Neural cell (in vitro differentiated cells): ENCODE measurements around the gene PRPF40B. TPM values are rescaled to one million over a fixed set of nuclear protein-coding genes. Genes with fewer than 3 reads are reported as not detected.

Experiments used
- H2AFZ ChIP-seq: fragments of 200-600, 300-800 bp; sonication (generic), shearing (Covaris generic); 2 replicates; pipeline ENCODE4 v1.6.0; 2014; ENCODE audit warnings: low read depth, mild to moderate bottlenecking, antibody characterized with exemption, low read length, moderate library complexity
- H3F3A ChIP-seq: fragments of 200-600 bp; shearing (Covaris generic); 2 replicates; pipeline ENCODE4 v1.6.1; 2016; ENCODE audit warnings: mild to moderate bottlenecking, moderate library complexity, mixed read lengths, antibody characterized with exemption, low read length; ENCODE audit not compliant: insufficient read depth, poor library complexity, severe bottlenecking
- H3K27ac ChIP-seq: fragments of 200-600, 300-800 bp; sonication (generic), shearing (Covaris generic); 2 replicates; pipeline ENCODE4 v1.5.1; 2014; ENCODE audit warnings: mild to moderate bottlenecking, low read length, moderate library complexity
- H3K27me3 ChIP-seq: fragments of 300-800, 200-600 bp; sonication (generic), shearing (Covaris generic); 2 replicates; pipeline ENCODE4 v1.6.0; 2014; ENCODE audit warnings: mild to moderate bottlenecking, low read depth, low read length, moderate library complexity; ENCODE audit not compliant: insufficient read depth
- H3K36me3 ChIP-seq: fragments of 300-800, 200-600 bp; sonication (generic), shearing (Covaris generic); 2 replicates; pipeline ENCODE4 v1.5.1; 2014; ENCODE audit warnings: mild to moderate bottlenecking, antibody characterized with exemption, low read length, moderate library complexity; ENCODE audit not compliant: insufficient read depth
- H3K4me2 ChIP-seq: fragments of 300-800, 200-600 bp; sonication (generic), shearing (Covaris generic); 2 replicates; pipeline ENCODE4 v1.6.0; 2014; ENCODE audit warnings: mild to moderate bottlenecking, low read length
- H3K4me3 ChIP-seq: fragments of 300-800, 200-600 bp; sonication (generic), shearing (Covaris generic); 2 replicates; pipeline ENCODE4 v1.5.1; 2014; ENCODE audit warnings: mild to moderate bottlenecking, low read length, moderate library complexity
- H3K79me2 ChIP-seq: fragments of 200-600 bp; shearing (Covaris generic); replicated peaks from 2 replicates; pipeline ENCODE4 v1.6.0; 2014; ENCODE audit warnings: mild to moderate bottlenecking, low read length, moderate library complexity; ENCODE audit not compliant: insufficient read depth
- H3K9ac ChIP-seq: fragments of 300-800, 200-600 bp; sonication (generic), shearing (Covaris generic); 2 replicates; pipeline ENCODE4 v1.6.1; 2016; ENCODE audit warnings: mild to moderate bottlenecking, low read length, mixed read lengths
- H3K9me2 ChIP-seq: fragments of 200-600 bp; shearing (Covaris generic); 2 replicates; pipeline ENCODE4 v1.6.1; 2016; ENCODE audit warnings: mild to moderate bottlenecking, low read length, mixed read lengths; ENCODE audit not compliant: insufficient read depth
- H3K9me3 ChIP-seq: fragments of 200-600, 300-800 bp; sonication (generic), shearing (Covaris generic); 2 replicates; pipeline ENCODE4 v1.6.1; 2016; ENCODE audit warnings: mild to moderate bottlenecking, mixed run types, low read length, moderate library complexity, mixed read lengths
- H4K20me1 ChIP-seq: fragments of 200-600 bp; shearing (Covaris generic); 2 replicates; pipeline ENCODE4 v1.6.1; 2016; ENCODE audit warnings: mild to moderate bottlenecking, mixed run types; ENCODE audit not compliant: insufficient read depth
- CTCF ChIP-seq: fragments of 450-650 bp; IDR thresholded peaks from 2 replicates; pipeline ENCODE4 v1.5.1; 2014; ENCODE audit warnings: antibody characterized with exemption, mild to moderate bottlenecking, moderate library complexity; ENCODE audit not compliant: poor library complexity, severe bottlenecking
- EP300 ChIP-seq: fragments of 450-650 bp; conservative IDR thresholded peaks from 2 replicates; pipeline ENCODE4 v1.6.1; 2014; ENCODE audit warnings: antibody characterized with exemption, mild to moderate bottlenecking, moderate library complexity; ENCODE audit not compliant: poor library complexity, severe bottlenecking
- EZH2 ChIP-seq: fragments of 200-600, 300-800 bp; shearing (Covaris generic), sonication (generic); IDR thresholded peaks from 2 replicates; pipeline ENCODE4 v1.6.1; 2014; ENCODE audit warnings: antibody characterized with exemption, low read length, borderline replicate concordance, mild to moderate bottlenecking; ENCODE audit not compliant: insufficient read depth, poor library complexity, severe bottlenecking
- MXI1 ChIP-seq: fragments of 450-650 bp; conservative IDR thresholded peaks from 2 replicates; pipeline ENCODE4 v1.6.1; 2014; ENCODE audit warnings: antibody characterized with exemption, mild to moderate bottlenecking; ENCODE audit not compliant: poor library complexity, severe bottlenecking
- POLR2AphosphoS5 ChIP-seq: IDR thresholded peaks from 2 replicates; pipeline ENCODE4 v1.6.1; 2012
- RAD21 ChIP-seq: fragments of 450-650 bp; conservative IDR thresholded peaks from 2 replicates; pipeline ENCODE4 v1.6.1; 2014; ENCODE audit warnings: antibody characterized with exemption, mild to moderate bottlenecking, moderate library complexity
- REST ChIP-seq: IDR thresholded peaks from 2 replicates; pipeline ENCODE4 v1.6.1; 2012; ENCODE audit warnings: borderline replicate concordance
- SMC3 ChIP-seq: fragments of 450-650 bp; conservative IDR thresholded peaks from 2 replicates; pipeline ENCODE4 v1.6.1; 2014; ENCODE audit warnings: antibody characterized with exemption, mild to moderate bottlenecking, moderate library complexity; ENCODE audit not compliant: poor library complexity
- TAF1 ChIP-seq: IDR thresholded peaks from 2 replicates; pipeline ENCODE4 v1.6.1; 2012; ENCODE audit warnings: low read depth
- polyA plus RNA-seq: library from polyadenylated mRNA; depleted of rRNA; stranded (reverse); fragments of >200 nt; gene quantifications from 2 replicates; pipeline ENCODE4 v1.2.3, GENCODE V29; 2014
- small RNA-seq, 3 experiments: library from RNA; depleted of rRNA; stranded (forward); fragments of <200 nt; gene quantifications; one replicate each; pipeline ENCODE3, GENCODE V24; 2012

The PRPF40B gene
- polyA plus RNA-seq, 1 donor from 2014 or later: 42.0 TPM

GRCh38 chr12:49693931-49694444, 70.6 kb downstream of the PRPF40B start:
- Histone ChIP-seq H3K79me2 (no peaks in the 10 kb centered on the region), H3K9me2 (no peaks in the 10 kb centered on the region), H2AFZ (no peak overlapping the region), H3K9me3 (no peaks in the 10 kb centered on the region), H3K9ac (no peak overlapping the region), H3K36me3 (no peaks in the 10 kb centered on the region), H3K4me3 (no peak overlapping the region), H4K20me1 (no peaks in the 10 kb centered on the region), H3K4me2 (no peak overlapping the region), H3K27ac (no peak overlapping the region), H3K27me3 (no peaks in the 10 kb centered on the region), H3F3A (no peaks in the 10 kb centered on the region)
- TF ChIP-seq TAF1 (no peak), EP300 (no peak), RAD21 (no peak), POLR2AphosphoS5 (no peak), MXI1 (no peak), EZH2 (no peak), SMC3 (no peak), REST (no peak), CTCF (no peak)

Small RNA genes lying within 50 kb of the gene (small RNA-seq; reads per million reads assigned to genes)
- 0 reads per million in 3 experiments for gene HIGD1AP9
- gene POLR2KP1: 0 reads per million in 3 experiments
- gene RNU6-834P: 0 to 0.46 (median 0) reads per million in 3 experiments

Other genes starting within 250 kb of the PRPF40B start
- 0.63 and 3.0 TPM in 2 replicates for gene KCNH3, start 84.5 kb upstream of the PRPF40B start, polyA plus RNA-seq
- gene MCRS1, start 55.4 kb upstream of the PRPF40B start, polyA plus RNA-seq: 109 and 112 TPM in 2 replicates
- not detected in 2 replicates for gene FAM186B, start 17.9 kb upstream of the PRPF40B start, polyA plus RNA-seq
- gene FMNL3, start 83.8 kb downstream of the PRPF40B start, polyA plus RNA-seq: 5.1 and 9.3 TPM in 2 replicates
- gene TMBIM6, start 118.0 kb downstream of the PRPF40B start, polyA plus RNA-seq: 308 and 318 TPM in 2 replicates
- gene NCKAP5L, start 204.9 kb downstream of the PRPF40B start, polyA plus RNA-seq: 6.2 and 6.5 TPM in 2 replicates
- 10.0 and 11.0 TPM in 2 replicates for gene BCDIN3D, start 219.5 kb downstream of the PRPF40B start, polyA plus RNA-seq